ENCODE measurements around the gene ZNF444. TPM values are rescaled to one million over a fixed set of nuclear protein-coding genes. Genes with fewer than 3 reads are reported as not detected.
A peak's percentile ranks its signal among the peaks of the same experiment; 100 is the strongest.

The ZNF444 gene
- polyA plus RNA-seq, 1 experiment: 9.9 TPM

- ChIA-PET POLR2A (interaction anchor here (0.6 to 1.6 kb wide), 5 partner anchors 8 to 1148 kb away, joined by 3 to 8 read pairs (median 3); partner anchors contain the start of gene ZNF444), CTCF (interaction anchor here (0.6 kb wide), 1 partner anchor 23 kb away, joined by 3 read pairs; no protein-coding TSS in a partner anchor)
- DNase-seq (ENCODE audit: low read depth, low spot score): no peak
- H3K27me3 ChIP-seq (ENCODE audit: control insufficient read depth, insufficient read depth, low read length): no peaks in the 10 kb centered on the region
- peak overlapping the region; percentile 73 for H3K4me3 ChIP-seq (ENCODE audit: low read depth, low read length)
- no peaks in the 10 kb centered on the region; the same call in 1 of the 2 replicates for H3K9me3 ChIP-seq (ENCODE audit: control insufficient read depth, insufficient read depth, low read length)
- TF ChIP-seq CTCF (IDR thresholded peaks at IDR 0.05; ENCODE audit: low read depth, low read length): no peak
- H3K27ac ChIP-seq (ENCODE audit: low read depth, low read length): peak overlapping the region; percentile 91
These were observed 21.5 kb upstream of the ZNF444 start for GRCh38 chr19:56119582-56119978.

- no peaks in the 10 kb centered on the region; the same call in 1 of the 2 replicates for H3K9me3 ChIP-seq (ENCODE audit: control insufficient read depth, insufficient read depth, low read length)
- no peak for TF ChIP-seq CTCF (IDR thresholded peaks at IDR 0.05; ENCODE audit: low read depth, low read length)
- ChIA-PET POLR2A (interaction anchor here (0.6 to 1.6 kb wide), 5 partner anchors 9 to 1148 kb away, joined by 3 to 8 read pairs (median 3); partner anchors contain the start of gene ZNF444), CTCF (interaction anchor here (0.6 kb wide), 1 partner anchor 23 kb away, joined by 3 read pairs; no protein-coding TSS in a partner anchor)
- H3K27ac ChIP-seq (ENCODE audit: low read depth, low read length): peak overlapping the region; percentile 91
- H3K4me3 ChIP-seq (ENCODE audit: low read depth, low read length): peak overlapping the region; percentile 73
- no peaks in the 10 kb centered on the region for H3K27me3 ChIP-seq (ENCODE audit: control insufficient read depth, insufficient read depth, low read length)
- DNase-seq (ENCODE audit: low read depth, low spot score): no peak
These were observed 21.1 kb upstream of the ZNF444 start for GRCh38 chr19:56120002-56120370.

- CTCF ChIA-PET: interaction anchor here (0.6 to 1.0 kb wide), 2 partner anchors 22 to 133 kb away, joined by 3 read pairs; no protein-coding TSS in a partner anchor
- TF ChIP-seq CTCF (IDR thresholded peaks at IDR 0.05; ENCODE audit: low read depth, low read length): no peak; the same call in 1 of the 2 replicates
These were observed 20.5 kb upstream of the ZNF444 start for GRCh38 chr19:56120371-56121179.

GRCh38 chr19:56121180-56122167 lies 19.6 kb upstream of the ZNF444 start, which contains the start of gene ZNF787:
Gene ZNF787 (minus strand): TSS chr19:56121295. CDS start chr19:56103217, 18,078 bp downstream.
- Histone ChIP-seq H3K4me3 (ENCODE audit: low read depth, low read length) (peak within 1 kb of the TSS; percentile 73), H3K9me3 (ENCODE audit: control insufficient read depth, insufficient read depth, low read length) (no peaks in the 10 kb centered on the region; the same call in 1 of the 2 replicates), H3K27me3 (ENCODE audit: control insufficient read depth, insufficient read depth, low read length) (no peaks in the 10 kb centered on the region), H3K27ac (ENCODE audit: low read depth, low read length) (peak within 1 kb of the TSS; percentile 91)
- POLR2A ChIA-PET: interaction anchor here (0.7 to 1.5 kb wide), 11 partner anchors 11 to 282 kb away, joined by 3 to 12 read pairs (median 4); partner anchors contain the start of genes ZNF444, ZNF583 and ZSCAN5A
- CTCF ChIA-PET: interaction anchor here (0.6 to 1.0 kb wide), 3 partner anchors 33 to 188 kb away, joined by 3 read pairs; no protein-coding TSS in a partner anchor
- no peak; the same call in 1 of the 2 replicates for TF ChIP-seq CTCF (IDR thresholded peaks at IDR 0.05; ENCODE audit: low read depth, low read length)
- DNase-seq (ENCODE audit: low read depth, low spot score): peak; percentile 95

More at GRCh38 chr19:56120371-56121179, 20.5 kb upstream of the ZNF444 start:
- Histone ChIP-seq H3K27ac (ENCODE audit: low read depth, low read length) (peak overlapping the region; percentile 91), H3K9me3 (ENCODE audit: control insufficient read depth, insufficient read depth, low read length) (no peaks in the 10 kb centered on the region; the same call in 1 of the 2 replicates), H3K27me3 (ENCODE audit: control insufficient read depth, insufficient read depth, low read length) (no peaks in the 10 kb centered on the region), H3K4me3 (ENCODE audit: low read depth, low read length) (peak overlapping the region; percentile 73)
- no peak for DNase-seq (ENCODE audit: low read depth, low spot score)
- POLR2A ChIA-PET: interaction anchor here (0.5 to 1.6 kb wide), 16 partner anchors 9 to 1147 kb away, joined by 3 to 12 read pairs (median 4); partner anchors contain the start of genes ZNF444, ZNF583 and ZSCAN5A
